H9 (cell line): ENCODE data around the gene ETHE1. TPM values are rescaled to one million over a fixed set of nuclear protein-coding genes. Genes with fewer than 3 reads are reported as not detected.

Experiments
- DNase-seq: peaks from one replicate; pipeline ENCODE4 v3.0.0-alpha.2; 2017
- H2AFZ ChIP-seq: one replicate; pipeline ENCODE4 v1.6.1; 2013; ENCODE audit warnings: mild to moderate bottlenecking, low read length, control low read depth, moderate library complexity
- H2AK5ac ChIP-seq: 2 replicates; pipeline ENCODE4 v1.6.1; 2013; ENCODE audit warnings: low read length, control low read depth, mixed read lengths; ENCODE audit not compliant: insufficient read length
- H2BK120ac ChIP-seq: one replicate; pipeline ENCODE4 v1.6.1; 2013; ENCODE audit warnings: low read depth, mild to moderate bottlenecking, low read length, control low read depth, inconsistent platforms; ENCODE audit not compliant: poor library complexity, severe bottlenecking
- H2BK12ac ChIP-seq: 2 replicates; pipeline ENCODE4 v1.6.1; 2013; ENCODE audit warnings: low read length, control low read depth, mixed read lengths, low read depth; ENCODE audit not compliant: insufficient read length
- H2BK15ac ChIP-seq: 2 replicates; pipeline ENCODE4 v1.6.1; 2013; ENCODE audit warnings: low read depth, low read length, control low read depth
- H2BK20ac ChIP-seq: one replicate; pipeline ENCODE4 v1.6.1; 2013; ENCODE audit warnings: low read depth, mild to moderate bottlenecking, low read length, control low read depth, inconsistent platforms; ENCODE audit not compliant: poor library complexity, severe bottlenecking
- H2BK5ac ChIP-seq: 2 replicates; pipeline ENCODE4 v1.6.1; 2013; ENCODE audit warnings: low read length, control low read depth, mixed read lengths; ENCODE audit not compliant: insufficient read length
- H3K14ac ChIP-seq: 2 replicates; pipeline ENCODE4 v1.6.1; 2013; ENCODE audit warnings: low read length, control low read depth; ENCODE audit not compliant: insufficient read depth
- H3K18ac ChIP-seq: 2 replicates; pipeline ENCODE4 v1.6.1; 2013; ENCODE audit warnings: low read depth, mild to moderate bottlenecking, mixed read lengths, low read length, control low read depth; ENCODE audit not compliant: insufficient read length
- H3K23ac ChIP-seq: 2 replicates; pipeline ENCODE4 v1.6.1; 2013; ENCODE audit warnings: low read length, control low read depth, mixed read lengths, low read depth; ENCODE audit not compliant: insufficient read length
- H3K23me2 ChIP-seq: 2 replicates; pipeline ENCODE4 v1.6.1; 2013; ENCODE audit warnings: low read depth, mild to moderate bottlenecking, mixed read lengths, low read length, control low read depth; ENCODE audit not compliant: insufficient read length, poor library complexity, severe bottlenecking
- H3K27ac ChIP-seq: 2 replicates; pipeline ENCODE4 v1.5.1; 2013; ENCODE audit warnings: low read length, control low read depth, mixed read lengths, low read depth; ENCODE audit not compliant: insufficient read length
- H3K27me3 ChIP-seq: 2 replicates; pipeline ENCODE4 v1.6.1; 2013; ENCODE audit warnings: low read length, control low read depth, inconsistent platforms; ENCODE audit not compliant: insufficient read depth
- H3K4ac ChIP-seq: 2 replicates; pipeline ENCODE4 v1.6.1; 2013; ENCODE audit warnings: low read depth, mild to moderate bottlenecking, control low read depth, inconsistent platforms, low read length, moderate library complexity
- H3K4me1 ChIP-seq: 2 replicates; pipeline ENCODE4 v1.6.1; 2013; ENCODE audit warnings: low read length, control low read depth, inconsistent platforms; ENCODE audit not compliant: insufficient read depth
- H3K4me2 ChIP-seq: 2 replicates; pipeline ENCODE4 v1.6.1; 2013; ENCODE audit warnings: low read length, control low read depth, mixed read lengths; ENCODE audit not compliant: insufficient read length, insufficient read depth
- H3K56ac ChIP-seq: 2 replicates; pipeline ENCODE4 v1.6.1; 2013; ENCODE audit warnings: low read depth, mild to moderate bottlenecking, mixed read lengths, low read length, control low read depth; ENCODE audit not compliant: insufficient read length
- H3K79me1 ChIP-seq: 2 replicates; pipeline ENCODE4 v1.6.1; 2013; ENCODE audit warnings: low read depth, mild to moderate bottlenecking, moderate library complexity, low read length, control low read depth, inconsistent platforms; ENCODE audit not compliant: insufficient read depth, poor library complexity, severe bottlenecking
- H3K79me2 ChIP-seq: 2 replicates; pipeline ENCODE4 v1.6.1; 2013; ENCODE audit warnings: low read length, control low read depth, inconsistent platforms; ENCODE audit not compliant: insufficient read depth
- H3K9ac ChIP-seq: 2 replicates; pipeline ENCODE4 v1.6.1; 2013; ENCODE audit warnings: low read length, control low read depth, mixed read lengths; ENCODE audit not compliant: insufficient read length; ENCODE audit errors: extremely low read depth
- H3K9me3 ChIP-seq: one replicate; pipeline ENCODE4 v1.6.1; 2013; ENCODE audit warnings: low read depth, low read length, inconsistent platforms; ENCODE audit not compliant: control insufficient read depth
- H3T11ph ChIP-seq: one replicate; pipeline ENCODE4 v1.6.1; 2013; ENCODE audit warnings: mild to moderate bottlenecking, low read length, control low read depth, inconsistent platforms
- H4K20me1 ChIP-seq: one replicate; pipeline ENCODE4 v1.6.1; 2013; ENCODE audit not compliant: control insufficient read depth, insufficient read length, insufficient read depth
- H4K5ac ChIP-seq: 2 replicates; pipeline ENCODE4 v1.6.1; 2013; ENCODE audit warnings: low read depth, mild to moderate bottlenecking, mixed read lengths, low read length, control low read depth; ENCODE audit not compliant: insufficient read length
- H4K8ac ChIP-seq: replicated peaks from 2 replicates; pipeline ENCODE4 v1.6.1; 2013; ENCODE audit warnings: low read length, control low read depth, mixed read lengths, low read depth; ENCODE audit not compliant: insufficient read length
- H4K91ac ChIP-seq: 2 replicates; pipeline ENCODE4 v1.6.1; 2013; ENCODE audit warnings: low read depth, mild to moderate bottlenecking, moderate library complexity, mixed read lengths, low read length, control low read depth; ENCODE audit not compliant: insufficient read length
- H3K27ac Mint-ChIP-seq, 3 experiments: 2 replicates in 2 of 3; 3 replicates in 1 of 3; pipeline ENCODE4 v1.8.0; 2020 to 2021; ENCODE audit warnings: mixed read lengths in 3 of 3, mild to moderate bottlenecking in 1 of 3, moderate library complexity in 1 of 3
- H3K27me3 Mint-ChIP-seq: 2 replicates; pipeline ENCODE4 v1.8.0; 2021; ENCODE audit warnings: low read depth, mild to moderate bottlenecking, moderate library complexity, mixed read lengths
- H3K36me3 Mint-ChIP-seq, 3 experiments: 2 replicates in 2 of 3; 3 replicates in 1 of 3; pipeline ENCODE4 v1.8.0; 2020 to 2021; ENCODE audit warnings: low read depth in 3 of 3, mixed read lengths in 3 of 3; ENCODE audit not compliant: insufficient read depth in 1 of 3
- H3K4me1 Mint-ChIP-seq, 2 experiments: 2 replicates each; pipeline ENCODE4 v1.8.0; 2020; ENCODE audit warnings: mixed read lengths in 2 of 2
- H3K4me3 Mint-ChIP-seq, 2 experiments: 2 replicates in 1 of 2; 3 replicates in 1 of 2; pipeline ENCODE4 v1.8.0; 2020 to 2021; ENCODE audit warnings: mild to moderate bottlenecking in 2 of 2, mixed read lengths in 2 of 2, moderate library complexity in 1 of 2
- H3K9me3 Mint-ChIP-seq, 2 experiments: 2 replicates in 1 of 2; 3 replicates in 1 of 2; pipeline ENCODE4 v1.8.0; 2020; ENCODE audit warnings: mild to moderate bottlenecking in 2 of 2, mixed read lengths in 2 of 2, moderate library complexity in 1 of 2
- CTCF ChIP-seq: fragments of 200-600 bp; sonication (generic); conservative IDR thresholded peaks from 3 replicates; pipeline ENCODE4 v1.8.0; 2021; ENCODE audit warnings: antibody characterized with exemption, mild to moderate bottlenecking
- WGBS: extraction: QIAGEN DNeasy Blood & Tissue Kit; methylation state at CpG from one replicate; pipeline ENCODE4 v1.1.7; 2013; ENCODE audit warnings: missing lambda C conversion rate, low lambda C conversion rate, mixed read lengths; ENCODE audit not compliant: insufficient read length; ENCODE audit errors: extremely low coverage; 5-methylcytosine and 5-hydroxymethylcytosine counted together
- total RNA-seq: library from RNA; stranded (reverse); gene quantifications from 2 replicates; pipeline ENCODE4 v1.2.1, GENCODE V29; 2021

Gene ETHE1
- total RNA-seq, 1 experiment from 2014 or later = 18.8 TPM

DNA sequence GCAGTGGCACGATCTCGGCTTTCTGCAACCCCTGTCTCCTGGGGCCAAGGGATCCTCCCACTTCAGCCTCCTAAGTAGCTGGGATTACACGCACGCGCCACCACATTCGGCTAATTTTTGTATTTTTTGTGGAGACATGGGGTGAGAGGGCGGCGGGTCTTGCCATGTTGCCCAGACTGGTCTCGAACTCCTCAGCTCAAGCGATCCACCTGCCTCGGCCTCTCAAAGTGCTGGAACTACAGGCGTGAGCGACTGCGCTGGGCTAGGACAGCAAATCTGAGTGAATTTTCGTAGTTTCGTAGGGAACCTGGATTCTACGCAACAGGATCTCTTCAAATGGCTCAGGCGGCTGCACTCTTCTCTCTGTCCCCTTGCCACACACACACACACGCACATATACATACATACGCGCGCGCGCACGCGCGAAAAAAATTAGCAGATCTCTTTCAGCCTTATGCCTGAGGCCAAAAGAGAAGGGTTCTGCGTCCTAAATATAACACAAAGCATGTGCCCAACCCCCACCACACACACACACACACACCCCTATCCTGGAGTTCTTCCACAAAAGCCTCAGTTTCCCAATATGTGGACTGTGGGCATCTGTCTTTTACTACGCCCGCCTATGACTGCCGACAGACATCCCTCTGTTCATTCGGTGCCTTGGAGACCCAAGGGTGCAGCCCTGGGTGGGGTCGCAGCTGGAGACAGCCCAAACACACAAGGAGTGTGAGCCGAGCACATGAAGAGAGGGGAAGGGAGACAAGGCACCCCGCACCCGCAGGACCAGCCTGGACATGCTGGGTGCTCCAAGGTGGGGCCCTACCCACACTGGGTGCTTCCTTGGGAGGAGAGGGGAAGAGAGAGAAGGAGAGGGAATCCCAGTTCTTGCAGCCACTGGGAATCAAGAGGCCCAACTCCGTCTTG is 49.2 kb upstream of the ETHE1 start:
- H3K4me3 Mint-ChIP-seq = peak overlapping the region; percentile 46 to 95
- peak overlapping the region; percentile 39 for H3K4me2 ChIP-seq
- TF ChIP-seq CTCF = no peak
- H4K8ac ChIP-seq = no peak overlapping the region
- peaks cover 4% of the 10 kb centered on the region; the same call in 1 of the 2 replicates for H3K4me1 ChIP-seq
- no peaks in the 10 kb centered on the region for H3K9me3 Mint-ChIP-seq
- peak overlapping the region; percentile 23 for H4K91ac ChIP-seq
- H3K79me1 ChIP-seq = no peaks in the 10 kb centered on the region
- peak; percentile 39 for DNase-seq
- no peak overlapping the region for H3T11ph ChIP-seq
- H3K23me2 ChIP-seq = peaks cover 12% of the 10 kb centered on the region
- H2BK12ac ChIP-seq = peak overlapping the region; percentile 38
- H3K14ac ChIP-seq = peak overlapping the region; percentile 48; the same call in 1 of the 2 replicates
- H3K4ac ChIP-seq = no peak overlapping the region; the same call in none of the 2 replicates
- no peak overlapping the region for H4K5ac ChIP-seq
- H2AK5ac ChIP-seq = no peak overlapping the region
- no peaks in the 10 kb centered on the region for H3K9me3 ChIP-seq
- peak overlapping the region; percentile 10 for H3K27ac ChIP-seq
- peaks cover 2 to 14% (median 11%) of the 10 kb centered on the region in 3 experiments; a peak in 6 of 7 replicates for H3K36me3 Mint-ChIP-seq
- no peaks in the 10 kb centered on the region for H3K27me3 Mint-ChIP-seq
- peak overlapping the region; percentile 52 for H3K9ac ChIP-seq
- no peak overlapping the region for H2BK5ac ChIP-seq
- no peaks in the 10 kb centered on the region for H3K27me3 ChIP-seq
- no peaks in the 10 kb centered on the region for H4K20me1 ChIP-seq
- H2BK20ac ChIP-seq = no peak overlapping the region
- no peak overlapping the region for H3K23ac ChIP-seq
- peak overlapping the region; percentile 92 for H3K18ac ChIP-seq
- H3K27ac Mint-ChIP-seq = peak overlapping the region; percentile 92 to 97 (median 94)
- H2BK15ac ChIP-seq = peak overlapping the region; percentile 41; the same call in 1 of the 2 replicates
- no peak overlapping the region for H2AFZ ChIP-seq
- no peaks in the 10 kb centered on the region for H3K79me2 ChIP-seq
- H3K56ac ChIP-seq = no peak overlapping the region
- no CpG with 5 or more reads among the region's 37 CpGs for WGBS
- no peak overlapping the region for H2BK120ac ChIP-seq
- H3K4me1 Mint-ChIP-seq = peaks cover 29 to 49% of the 10 kb centered on the region in 2 experiments
